Bone marrow (tissue), 2 donors: ENCODE measurements around the gene SUGCT.
"Not testable (repeated sequence)": the region's sequence is repeated elsewhere in the genome, so short reads cannot be mapped to it uniquely, and the experiment has no call there.

Experiments
- DNase-seq, 2 donors: peaks; one replicate each; lab custom pipeline; 2025; lab: John Stamatoyannopoulos, UW

SUGCT gene

GRCh38 chr7:40580776-40581175, 446.0 kb downstream of the SUGCT start:
- DNase-seq = no peak

- no peak for DNase-seq
Measured at GRCh38 chr7:40582539-40582938, 447.7 kb downstream of the SUGCT start.

GRCh38 chr7:40583667-40584444, 449.1 kb downstream of the SUGCT start:
- no peak for DNase-seq

- no peak for DNase-seq
Measured at GRCh38 chr7:40584667-40585433, 450.0 kb downstream of the SUGCT start.

GRCh38 chr7:40586197-40586596, 451.4 kb downstream of the SUGCT start:
- peak in 1 of 2 donors; percentile 39 for DNase-seq

GRCh38 chr7:40587419-40587818, 452.6 kb downstream of the SUGCT start:
- no peak for DNase-seq

GRCh38 chr7:40595129-40595528, 460.3 kb downstream of the SUGCT start:
- DNase-seq = no peak

- DNase-seq = no peak
Measured at GRCh38 chr7:40595832-40596231, 461.0 kb downstream of the SUGCT start.

- no peak for DNase-seq
Measured at GRCh38 chr7:40597517-40597916, 462.7 kb downstream of the SUGCT start.

- DNase-seq = peak in 1 of 2 donors; percentile 45
Measured at GRCh38 chr7:40598915-40599314, 464.1 kb downstream of the SUGCT start.

GRCh38 chr7:40599836-40600235, 465.0 kb downstream of the SUGCT start:
- DNase-seq = peak in 1 of 2 donors; percentile 9

- DNase-seq = not testable (repeated sequence)
Measured at GRCh38 chr7:40602351-40602750, 467.5 kb downstream of the SUGCT start.

- DNase-seq = peak; percentile 9 to 53
Measured at GRCh38 chr7:40604601-40605438, 470.0 kb downstream of the SUGCT start.

- DNase-seq = no peak
Measured at GRCh38 chr7:40608321-40609075, 473.7 kb downstream of the SUGCT start.

GRCh38 chr7:40610461-40610860, 475.7 kb downstream of the SUGCT start:
- DNase-seq = no peak

GRCh38 chr7:40611095-40611871, 476.5 kb downstream of the SUGCT start:
- DNase-seq = no peak

- no peak for DNase-seq
Measured at GRCh38 chr7:40612298-40612697, 477.5 kb downstream of the SUGCT start.

GRCh38 chr7:40619647-40620046, 484.8 kb downstream of the SUGCT start:
- DNase-seq = no peak

- DNase-seq = no peak
Measured at GRCh38 chr7:40621592-40621998, 486.8 kb downstream of the SUGCT start.

GRCh38 chr7:40622941-40623501, 488.2 kb downstream of the SUGCT start:
- no peak for DNase-seq
